Kidney (tissue), 14 donors: ENCODE data around the gene JPT1. TPM values are rescaled to one million over a fixed set of nuclear protein-coding genes. Genes with fewer than 3 reads are reported as not detected.

Experiments
- DNase-seq, 5 donors: peaks; one replicate each; pipeline ENCODE4 v3.0.0-alpha.2; 2013 to 2020
- FAIRE-seq: peaks from 2 replicates; lab custom pipeline; 2012; peaks lifted over from hg19 to GRCh38; lab: Jason Lieb, UNC
- H3K27ac ChIP-seq, 2 donors: one replicate each; pipeline ENCODE4 v1.7.0; 2013; ENCODE audit warnings: low read depth in 2 of 2, low read length in 2 of 2, inconsistent platforms in 1 of 2
- H3K27me3 ChIP-seq: one replicate; pipeline ENCODE4 v1.7.1; 2013; ENCODE audit warnings: low read length, inconsistent platforms; ENCODE audit not compliant: control insufficient read depth, insufficient read depth
- H3K36me3 ChIP-seq, 3 donors: one replicate each; pipeline versions ENCODE4 v1.7.0 to v1.7.1; 2013; ENCODE audit warnings: low read length in 3 of 3, control low read depth in 1 of 3, inconsistent platforms in 1 of 3; ENCODE audit not compliant: insufficient read depth in 3 of 3, control insufficient read depth in 2 of 3
- H3K4me1 ChIP-seq, 3 donors: one replicate each; pipeline versions ENCODE4 v1.7.0 to v1.7.1; 2013; ENCODE audit warnings: low read length in 3 of 3, inconsistent platforms in 1 of 3, low read depth in 1 of 3; ENCODE audit not compliant: control insufficient read depth in 2 of 3, insufficient read depth in 2 of 3
- H3K4me3 ChIP-seq, 3 donors: one replicate each; pipeline versions ENCODE4 v1.7.0 to v1.8.1; 2013; ENCODE audit warnings: low read length in 3 of 3, control low read depth in 1 of 3, inconsistent platforms in 1 of 3
- H3K9ac ChIP-seq, 3 donors: one replicate each; pipeline versions ENCODE4 v1.7.0 to v1.7.1; 2013; ENCODE audit warnings: low read length in 3 of 3, control low read depth in 1 of 3, inconsistent platforms in 1 of 3
- H3K9me3 ChIP-seq, 3 donors: one replicate each; pipeline versions ENCODE4 v1.7.0 to v1.7.1; 2013; ENCODE audit warnings: low read length in 3 of 3, control low read depth in 1 of 3, inconsistent platforms in 1 of 3; ENCODE audit not compliant: control insufficient read depth in 2 of 3, insufficient read depth in 1 of 3
- intact Hi-C: fragments of 100-400 bp; cut with DNase I; formaldehyde crosslinking; loops from one replicate; pipeline ENCODE4 v1.11.1; 2022
- polyA plus RNA-seq: library from polyadenylated mRNA; stranded (reverse); fragments of 350-450 nt; fragmentation: Illumina TruSeq; extraction: RNeasy Lipid Tissue Mini Kit (QIAGEN cat#74804); gene quantifications from one replicate; pipeline ENCODE4 v1.2.3, GENCODE V29; 2014; ENCODE audit warnings: low read depth, low replicate concordance; ENCODE audit not compliant: insufficient read depth
- total RNA-seq: library from RNA; stranded (reverse); fragmentation: NEBNext Ultra II Directional; extraction: Animal tissue kit (Norgen Biotek cat#: 25700); gene quantifications from one replicate; pipeline ENCODE4 v1.2.1, GENCODE V29; 2021
- TF ChIP-seq, protein P1 (sequence below): IDR thresholded peaks from 3 replicates; pipeline ENCODE4 v1.5.1; 2012; ENCODE audit warnings: mild to moderate bottlenecking, moderate library complexity, borderline replicate concordance; ENCODE audit not compliant: insufficient read depth; ENCODE audit errors: extremely low read depth
- donor health status: control.
- donor health status: control.
- donor health status: control.
- donor health status: control.
- donor health status: control.
- donor health status: DM: yes; HTN: yes; CAD: no.
- donor health status: Normal renal cell carcinoma (clear cell type).

JPT1 gene
- total and polyA plus RNA-seq, 2 donors from 2014 or later, result 76.4 to 122 TPM

DNA sequence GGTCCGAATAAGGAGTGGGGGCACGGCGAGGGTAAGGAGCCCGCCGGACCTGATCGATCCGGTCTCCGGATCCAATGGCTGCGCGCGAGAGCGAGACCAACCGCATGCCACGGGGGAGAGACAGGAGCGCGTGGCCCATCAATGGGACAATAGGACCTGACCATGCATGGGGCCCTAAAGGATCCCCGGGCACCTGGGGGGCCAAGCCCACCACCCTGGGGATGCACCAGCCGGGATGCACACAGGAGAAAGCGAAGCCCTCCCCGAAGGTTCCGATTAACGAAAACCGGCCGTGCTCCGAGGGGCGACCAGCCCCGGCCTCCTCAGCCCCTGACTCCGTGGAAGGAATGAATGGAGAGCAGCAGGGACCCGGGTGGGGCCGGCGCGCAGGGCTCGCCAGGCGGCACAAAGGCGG is 525 bp downstream of the JPT1 start:
- H3K9me3 ChIP-seq, result no peaks in the 10 kb centered on the region
- FAIRE-seq (no peak), DNase-seq (peak in 4 of 5 donors; percentile 55 to 81 (median 72))
- H3K27me3 ChIP-seq, result no peaks in the 10 kb centered on the region
- peak overlapping the region; percentile 29 to 59 (median 54) for H3K9ac ChIP-seq
- H3K36me3 ChIP-seq, result no peaks in the 10 kb centered on the region
- H3K4me1 ChIP-seq, result peaks cover 0 to 9% (median 5%) of the 10 kb centered on the region in 3 donors
- H3K4me3 ChIP-seq, result peak overlapping the region; percentile 67 to 82 (median 76)
- H3K27ac ChIP-seq, result no peak overlapping the region
- intact Hi-C loops, result no loop called here
- TF ChIP-seq, protein P1, sequence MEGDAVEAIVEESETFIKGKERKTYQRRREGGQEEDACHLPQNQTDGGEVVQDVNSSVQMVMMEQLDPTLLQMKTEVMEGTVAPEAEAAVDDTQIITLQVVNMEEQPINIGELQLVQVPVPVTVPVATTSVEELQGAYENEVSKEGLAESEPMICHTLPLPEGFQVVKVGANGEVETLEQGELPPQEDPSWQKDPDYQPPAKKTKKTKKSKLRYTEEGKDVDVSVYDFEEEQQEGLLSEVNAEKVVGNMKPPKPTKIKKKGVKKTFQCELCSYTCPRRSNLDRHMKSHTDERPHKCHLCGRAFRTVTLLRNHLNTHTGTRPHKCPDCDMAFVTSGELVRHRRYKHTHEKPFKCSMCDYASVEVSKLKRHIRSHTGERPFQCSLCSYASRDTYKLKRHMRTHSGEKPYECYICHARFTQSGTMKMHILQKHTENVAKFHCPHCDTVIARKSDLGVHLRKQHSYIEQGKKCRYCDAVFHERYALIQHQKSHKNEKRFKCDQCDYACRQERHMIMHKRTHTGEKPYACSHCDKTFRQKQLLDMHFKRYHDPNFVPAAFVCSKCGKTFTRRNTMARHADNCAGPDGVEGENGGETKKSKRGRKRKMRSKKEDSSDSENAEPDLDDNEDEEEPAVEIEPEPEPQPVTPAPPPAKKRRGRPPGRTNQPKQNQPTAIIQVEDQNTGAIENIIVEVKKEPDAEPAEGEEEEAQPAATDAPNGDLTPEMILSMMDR, result no peak

DNA sequence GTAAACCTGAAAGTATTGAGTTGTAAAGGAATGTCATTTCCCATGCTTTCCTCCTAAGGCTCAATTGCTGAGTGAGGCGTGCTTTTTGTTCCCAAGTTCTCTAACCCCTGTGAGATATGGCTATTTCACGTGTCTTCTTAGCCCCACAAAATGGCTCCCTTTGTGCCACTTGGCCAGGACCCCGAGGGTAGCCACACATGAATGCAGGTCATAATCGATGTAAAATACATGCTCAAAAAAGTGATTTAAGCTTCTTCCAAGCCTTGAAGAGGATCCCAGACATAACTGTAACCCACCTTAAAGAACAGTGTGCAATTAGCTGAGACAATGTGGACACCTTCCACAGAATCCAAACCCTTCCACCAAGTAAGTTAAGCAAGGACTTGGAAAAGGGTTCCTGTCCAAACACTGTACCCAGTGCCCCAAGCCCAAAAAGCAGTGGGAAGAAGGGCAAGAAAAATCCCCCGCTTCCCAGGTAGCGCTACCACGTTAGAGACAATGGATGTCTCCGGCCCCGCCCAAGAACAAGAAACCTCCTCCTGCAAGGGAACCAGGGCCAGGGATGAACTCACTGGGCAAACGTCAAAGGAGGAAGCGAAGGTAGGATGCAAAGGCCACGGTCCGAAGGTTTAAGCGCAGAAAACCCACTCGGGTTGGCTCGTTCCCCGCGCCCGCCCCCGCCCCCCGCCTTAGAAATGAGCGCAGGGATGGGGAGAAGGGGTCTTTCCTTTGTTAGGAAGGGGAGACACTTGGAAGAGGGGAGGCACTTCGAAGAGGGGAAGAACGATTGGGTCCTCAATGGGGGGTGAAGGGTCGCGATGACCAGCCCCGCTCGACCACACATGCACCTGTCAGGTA is 1.2 kb downstream of the JPT1 start:
- FAIRE-seq, result no peak
- H3K27me3 ChIP-seq, result no peaks in the 10 kb centered on the region
- TF ChIP-seq, protein P1, result no peak
- intact Hi-C loops, result no loop called here
- H3K36me3 ChIP-seq, result no peaks in the 10 kb centered on the region
- peak overlapping the region; percentile 29 to 59 (median 56) for H3K9ac ChIP-seq
- peaks cover 0 to 9% (median 5%) of the 10 kb centered on the region in 3 donors for H3K4me1 ChIP-seq
- H3K4me3 ChIP-seq, result peak overlapping the region; percentile 67 to 82 (median 76)
- DNase-seq, result peak in 3 of 5 donors; percentile 66 to 80 (median 77)
- no peaks in the 10 kb centered on the region for H3K9me3 ChIP-seq
- H3K27ac ChIP-seq, result no peak overlapping the region

DNA sequence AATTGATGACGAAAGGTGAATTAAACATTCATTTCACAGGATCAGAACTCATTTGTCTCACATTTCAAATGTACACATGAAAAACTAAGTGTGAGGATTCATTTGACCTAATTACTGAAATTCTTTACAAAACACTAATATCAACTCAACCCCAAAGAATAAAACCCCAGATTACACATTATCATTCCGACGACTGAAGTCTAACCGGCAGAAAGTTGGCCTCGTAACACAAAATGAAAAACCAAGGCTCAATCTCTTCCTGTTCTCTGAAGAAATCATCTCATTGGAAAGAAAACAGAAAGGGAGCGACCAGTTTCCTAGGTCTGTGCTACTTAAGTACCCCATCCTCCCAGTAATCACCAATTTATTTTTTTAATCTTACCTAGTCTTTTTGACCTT is 1.8 kb downstream of the JPT1 start:
- no peak for FAIRE-seq
- Histone ChIP-seq H3K27ac (no peak overlapping the region), H3K9ac (peak overlapping the region in 1 of 3 donors; percentile 1), H3K9me3 (no peaks in the 10 kb centered on the region), H3K36me3 (no peaks in the 10 kb centered on the region), H3K4me1 (peaks cover 0 to 9% (median 5%) of the 10 kb centered on the region in 3 donors), H3K27me3 (no peaks in the 10 kb centered on the region), H3K4me3 (peak overlapping the region in 1 of 3 donors; percentile 67)
- intact Hi-C loops, result no loop called here
- TF ChIP-seq, protein P1, result no peak
- peak in 1 of 5 donors; percentile 18 for DNase-seq
